ENCODE measurements around the gene TSFM. TPM values are rescaled to one million over a fixed set of nuclear protein-coding genes. Genes with fewer than 3 reads are reported as not detected.

Gene TSFM
- total RNA-seq, 1 donor from 2014 or later = 24.3 TPM

DNA sequence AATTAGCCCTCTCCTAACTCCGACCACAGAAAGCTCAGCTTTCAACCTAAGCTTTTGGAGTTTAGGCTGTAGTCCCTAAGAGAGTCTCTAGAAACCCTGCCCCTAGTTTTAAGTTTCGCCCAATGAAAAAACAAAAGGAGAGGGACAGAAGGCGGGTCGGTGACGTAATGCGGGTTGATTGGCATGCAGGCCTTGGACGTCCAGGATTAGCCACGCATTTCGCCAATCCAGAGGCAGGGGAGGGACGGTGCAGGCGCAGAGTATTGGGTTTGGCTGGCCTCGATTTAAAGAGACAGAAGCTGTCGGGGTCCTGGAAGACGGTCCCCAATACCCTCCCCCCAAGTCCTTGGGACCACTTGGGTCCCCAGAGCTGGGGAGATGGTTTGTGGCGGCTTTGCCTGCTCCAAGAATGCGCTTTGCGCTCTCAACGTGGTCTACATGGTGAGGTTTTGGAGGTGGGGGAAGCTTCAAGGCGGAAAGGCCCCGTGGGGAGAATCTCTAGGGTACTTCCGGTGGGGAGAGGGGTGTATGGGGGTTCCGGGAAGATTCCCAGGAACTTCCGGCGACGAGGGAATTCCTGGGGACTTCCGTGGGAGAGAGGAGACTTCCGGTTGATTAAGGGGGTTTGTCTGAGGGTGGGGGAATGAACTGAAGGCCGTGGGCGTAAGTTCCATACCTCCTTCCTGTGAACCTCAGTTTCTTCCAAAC, 37.7 kb upstream of the TSFM start, which contains the start of gene TSPAN31:
Gene TSPAN31, plus strand, starts transcription at position 263 of the 708 bp plus-strand sequence. Its CDS starts 116 bp downstream, at position 379.
- H3K4me3 ChIP-seq = peak within 1 kb of the TSS; percentile 75
- no peaks in the 10 kb centered on the region for H3K9me3 ChIP-seq
- peaks cover 33% of the 10 kb centered on the region for H3K36me3 ChIP-seq
- intact Hi-C loops (cut with DNase I) = no loop called here
- H3K27ac ChIP-seq = peak within 1 kb of the TSS; percentile 94
- peaks cover 9% of the 10 kb centered on the region for H3K27me3 ChIP-seq
- DNase-seq = peak; percentile 98
- ATAC-seq = peak; percentile 95
- H3K4me1 ChIP-seq = peaks cover 14% of the 10 kb centered on the region
- TF ChIP-seq, protein P1, sequence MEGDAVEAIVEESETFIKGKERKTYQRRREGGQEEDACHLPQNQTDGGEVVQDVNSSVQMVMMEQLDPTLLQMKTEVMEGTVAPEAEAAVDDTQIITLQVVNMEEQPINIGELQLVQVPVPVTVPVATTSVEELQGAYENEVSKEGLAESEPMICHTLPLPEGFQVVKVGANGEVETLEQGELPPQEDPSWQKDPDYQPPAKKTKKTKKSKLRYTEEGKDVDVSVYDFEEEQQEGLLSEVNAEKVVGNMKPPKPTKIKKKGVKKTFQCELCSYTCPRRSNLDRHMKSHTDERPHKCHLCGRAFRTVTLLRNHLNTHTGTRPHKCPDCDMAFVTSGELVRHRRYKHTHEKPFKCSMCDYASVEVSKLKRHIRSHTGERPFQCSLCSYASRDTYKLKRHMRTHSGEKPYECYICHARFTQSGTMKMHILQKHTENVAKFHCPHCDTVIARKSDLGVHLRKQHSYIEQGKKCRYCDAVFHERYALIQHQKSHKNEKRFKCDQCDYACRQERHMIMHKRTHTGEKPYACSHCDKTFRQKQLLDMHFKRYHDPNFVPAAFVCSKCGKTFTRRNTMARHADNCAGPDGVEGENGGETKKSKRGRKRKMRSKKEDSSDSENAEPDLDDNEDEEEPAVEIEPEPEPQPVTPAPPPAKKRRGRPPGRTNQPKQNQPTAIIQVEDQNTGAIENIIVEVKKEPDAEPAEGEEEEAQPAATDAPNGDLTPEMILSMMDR (IDR thresholded peaks at IDR 0.05) = no peak

DNA sequence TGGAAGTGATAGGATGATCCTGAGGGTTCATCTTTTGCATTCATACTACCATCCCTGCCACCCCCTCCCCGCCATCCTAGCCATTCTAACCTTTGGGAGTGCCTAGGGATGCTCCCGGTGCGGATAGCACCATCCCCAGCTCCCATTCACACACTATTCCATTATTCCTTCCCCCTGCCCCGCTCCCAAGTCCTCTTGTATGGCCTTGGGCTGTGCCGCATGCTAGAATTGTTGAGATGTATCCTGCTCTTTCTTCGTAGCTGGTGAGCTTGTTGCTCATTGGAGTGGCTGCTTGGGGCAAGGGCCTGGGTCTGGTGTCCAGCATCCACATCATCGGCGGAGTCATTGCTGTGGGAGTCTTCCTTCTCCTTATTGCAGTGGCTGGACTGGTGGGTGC, 37.1 kb upstream of the TSFM start:
- intact Hi-C loops (cut with DNase I) = no loop called here
- Histone ChIP-seq H3K9me3 (no peaks in the 10 kb centered on the region), H3K4me3 (peak overlapping the region; percentile 75), H3K27me3 (peaks cover 4% of the 10 kb centered on the region), H3K27ac (peak overlapping the region; percentile 94), H3K4me1 (peaks cover 14% of the 10 kb centered on the region), H3K36me3 (peaks cover 38% of the 10 kb centered on the region)
- DNase-seq (no peak), ATAC-seq (no peak)
- TF ChIP-seq, protein P1 (IDR thresholded peaks at IDR 0.05) = no peak

DNA sequence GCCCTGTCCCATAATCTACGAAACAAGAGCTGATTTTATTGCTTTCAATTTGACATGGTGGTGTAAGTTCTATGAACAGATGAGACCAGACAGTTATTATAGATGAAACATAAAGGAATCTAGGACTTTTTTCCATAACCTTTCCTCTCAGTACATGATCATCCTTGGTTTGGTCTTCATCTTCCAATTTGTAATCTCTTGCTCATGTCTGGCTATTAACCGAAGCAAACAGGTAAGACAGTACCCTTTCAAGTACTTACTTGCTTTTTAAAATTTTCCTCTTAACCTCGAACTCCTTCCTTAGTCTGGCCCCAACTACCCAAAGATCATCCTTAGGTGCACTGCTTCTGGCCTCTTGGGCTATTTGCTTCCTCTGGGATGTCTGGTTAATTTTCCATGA, 36.6 kb upstream of the TSFM start:
- Histone ChIP-seq H3K27me3 (no peaks in the 10 kb centered on the region), H3K4me3 (peak overlapping the region; percentile 75), H3K27ac (no peak overlapping the region), H3K9me3 (no peaks in the 10 kb centered on the region), H3K4me1 (peaks cover 18% of the 10 kb centered on the region), H3K36me3 (peaks cover 40% of the 10 kb centered on the region)
- DNase-seq = no peak
- ATAC-seq = no peak
- TF ChIP-seq, protein P1 (IDR thresholded peaks at IDR 0.05) = no peak
- intact Hi-C loops (cut with DNase I) = no loop called here

DNA sequence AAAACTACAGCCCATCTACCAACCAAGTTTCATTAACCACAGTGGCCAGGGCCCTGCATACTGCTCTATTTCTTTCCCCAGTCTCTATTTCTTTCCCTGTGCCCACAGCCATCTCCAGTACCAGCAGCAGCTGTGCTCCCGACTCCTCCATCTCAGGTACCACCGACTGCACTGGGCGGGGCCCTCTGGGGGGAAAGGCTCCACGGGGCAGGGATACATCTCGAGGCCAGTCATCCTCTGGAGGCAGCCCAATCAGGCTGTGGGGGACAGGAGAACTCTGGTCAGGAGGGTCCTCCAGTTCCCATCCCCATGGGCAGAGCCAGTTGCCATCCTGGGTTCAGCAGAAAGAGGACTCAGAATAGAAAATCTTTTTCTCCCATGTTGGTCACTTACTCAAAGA, 33.5 kb upstream of the TSFM start:
- intact Hi-C loops (cut with DNase I) = no loop called here
- H3K27ac ChIP-seq = no peak overlapping the region
- no peak for ATAC-seq
- H3K9me3 ChIP-seq = no peaks in the 10 kb centered on the region
- no peak overlapping the region for H3K4me3 ChIP-seq
- H3K36me3 ChIP-seq = peaks cover 40% of the 10 kb centered on the region
- TF ChIP-seq, protein P1 (IDR thresholded peaks at IDR 0.05) = no peak
- DNase-seq = no peak
- H3K27me3 ChIP-seq = no peaks in the 10 kb centered on the region
- peaks cover 37% of the 10 kb centered on the region for H3K4me1 ChIP-seq

DNA sequence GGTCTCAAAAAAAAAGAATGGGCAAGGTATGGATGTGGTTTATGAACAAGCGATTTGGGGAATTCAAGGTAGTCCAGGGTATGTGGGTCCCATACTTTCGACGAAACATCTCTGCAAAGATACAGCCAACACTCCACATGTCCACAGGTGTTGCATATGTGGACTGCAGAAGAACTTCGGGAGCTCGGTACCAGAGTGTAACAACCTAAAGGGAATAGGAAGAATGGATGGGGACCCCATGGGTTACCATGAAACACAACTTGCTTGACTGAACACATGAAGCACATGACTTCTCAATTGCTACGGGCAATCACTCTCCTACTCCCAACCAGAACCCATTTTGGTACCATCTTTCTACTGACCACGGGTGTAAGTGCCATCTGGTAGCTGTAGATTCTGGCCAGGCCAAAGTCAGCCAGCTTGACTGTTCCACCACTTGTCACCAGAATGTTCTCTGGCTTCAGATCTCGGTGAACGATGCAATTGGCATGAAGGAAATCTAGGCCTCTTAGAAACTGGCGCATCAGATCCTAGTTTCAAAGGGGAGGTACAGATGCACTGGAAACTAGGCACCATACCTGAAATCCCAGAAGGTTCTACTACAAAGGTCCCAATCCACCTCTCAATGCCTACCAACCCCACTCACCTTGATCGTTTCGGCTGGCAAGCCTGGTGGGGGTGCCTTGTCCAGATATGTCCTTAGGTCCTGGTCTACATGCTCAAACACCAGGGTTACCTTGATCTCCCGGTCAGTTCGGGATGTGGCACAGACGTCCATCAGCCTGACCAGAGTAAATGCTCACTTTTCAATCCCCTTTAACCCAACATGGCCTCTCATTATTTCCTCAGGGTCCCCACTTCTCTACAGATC, 31.8 kb upstream of the TSFM start:
- TF ChIP-seq, protein P1 (IDR thresholded peaks at IDR 0.05) = no peak
- no peak for DNase-seq
- peaks cover 34% of the 10 kb centered on the region for H3K4me1 ChIP-seq
- intact Hi-C loops (cut with DNase I) = no loop called here
- peak overlapping the region; percentile 91 for H3K27ac ChIP-seq
- peak overlapping the region; percentile 92 for H3K4me3 ChIP-seq
- H3K36me3 ChIP-seq = peaks cover 40% of the 10 kb centered on the region
- H3K27me3 ChIP-seq = no peaks in the 10 kb centered on the region
- no peaks in the 10 kb centered on the region for H3K9me3 ChIP-seq
- ATAC-seq = no peak
